ENCODE results near the gene NFASC. TPM values are rescaled to one million over a fixed set of nuclear protein-coding genes. Genes with fewer than 3 reads are reported as not detected.

NFASC gene
- polyA plus RNA-seq, 3 donors = 0.08 TPM; not detected in 2

DNA sequence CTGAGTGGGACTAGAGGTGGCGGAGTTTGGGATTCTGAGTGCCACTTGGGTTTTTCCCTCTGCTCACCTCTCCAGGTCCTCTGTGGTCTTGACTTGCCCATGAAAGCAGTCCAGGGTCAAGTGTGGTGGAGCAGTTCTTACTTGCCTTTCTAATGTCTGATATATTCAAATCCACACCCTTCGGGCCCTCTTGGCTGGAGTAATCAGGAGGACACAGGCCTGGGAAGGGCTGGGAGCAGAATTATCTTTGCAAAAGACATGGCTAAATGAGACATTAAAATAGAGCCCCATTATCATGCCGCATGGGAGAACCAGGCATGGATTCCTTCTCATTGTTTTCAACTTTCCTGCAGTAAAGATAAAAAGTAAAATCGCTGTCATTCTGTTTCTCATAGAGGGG lies 74.0 kb downstream of the NFASC start:
- no peak for DNase-seq
- intact Hi-C loops (cut with micrococcal nuclease) = no loop called here
- H3K9ac ChIP-seq (ENCODE audit: insufficient read depth, low read length, poor library complexity, severe bottlenecking) = no peak overlapping the region
- H3K4me3 ChIP-seq (replicated peaks in 1 of 3; ENCODE audit: low read depth in 2 of 3, low read length in 3 of 3) = no peak overlapping the region
- Mint-ChIP-seq H3K27me3 (ENCODE audit: low read depth in 3 of 3) (peaks cover 0 to 6% (median 3%) of the 10 kb centered on the region in 3 donors), H3K9me3 (no peaks in the 10 kb centered on the region), H3K4me3 (no peak overlapping the region), H3K4me1 (no peaks in the 10 kb centered on the region), H3K36me3 (no peaks in the 10 kb centered on the region), H3K27ac (no peak overlapping the region)
- H3K4me2 ChIP-seq (replicated peaks; ENCODE audit: extremely low read depth, low read length, poor library complexity, severe bottlenecking) = no peak overlapping the region
- H3K79me2 ChIP-seq (ENCODE audit: insufficient read depth, low read length) = no peaks in the 10 kb centered on the region
- H3K27me3 ChIP-seq (ENCODE audit: control insufficient read depth in 2 of 2, insufficient read depth in 2 of 2, low read length in 2 of 2) = no peaks in the 10 kb centered on the region
- H4K20me1 ChIP-seq (ENCODE audit: insufficient read depth, low read length) = no peaks in the 10 kb centered on the region
- WGBS (ENCODE audit: insufficient coverage) = no CpG with 5 or more reads among the region's 4 CpGs
- H3K27ac ChIP-seq (ENCODE audit: low read depth in 1 of 2, low read length in 2 of 2) = no peak overlapping the region
- no peaks in the 10 kb centered on the region for H3K9me3 ChIP-seq (replicated peaks in 1 of 2; ENCODE audit: control insufficient read depth in 1 of 2, insufficient read depth in 1 of 2, low read length in 2 of 2)
- no peaks in the 10 kb centered on the region for H3K36me3 ChIP-seq (replicated peaks in 1 of 2; ENCODE audit: control insufficient read depth in 1 of 2, insufficient read depth in 2 of 2, low read length in 2 of 2)
- TF ChIP-seq, protein P1, sequence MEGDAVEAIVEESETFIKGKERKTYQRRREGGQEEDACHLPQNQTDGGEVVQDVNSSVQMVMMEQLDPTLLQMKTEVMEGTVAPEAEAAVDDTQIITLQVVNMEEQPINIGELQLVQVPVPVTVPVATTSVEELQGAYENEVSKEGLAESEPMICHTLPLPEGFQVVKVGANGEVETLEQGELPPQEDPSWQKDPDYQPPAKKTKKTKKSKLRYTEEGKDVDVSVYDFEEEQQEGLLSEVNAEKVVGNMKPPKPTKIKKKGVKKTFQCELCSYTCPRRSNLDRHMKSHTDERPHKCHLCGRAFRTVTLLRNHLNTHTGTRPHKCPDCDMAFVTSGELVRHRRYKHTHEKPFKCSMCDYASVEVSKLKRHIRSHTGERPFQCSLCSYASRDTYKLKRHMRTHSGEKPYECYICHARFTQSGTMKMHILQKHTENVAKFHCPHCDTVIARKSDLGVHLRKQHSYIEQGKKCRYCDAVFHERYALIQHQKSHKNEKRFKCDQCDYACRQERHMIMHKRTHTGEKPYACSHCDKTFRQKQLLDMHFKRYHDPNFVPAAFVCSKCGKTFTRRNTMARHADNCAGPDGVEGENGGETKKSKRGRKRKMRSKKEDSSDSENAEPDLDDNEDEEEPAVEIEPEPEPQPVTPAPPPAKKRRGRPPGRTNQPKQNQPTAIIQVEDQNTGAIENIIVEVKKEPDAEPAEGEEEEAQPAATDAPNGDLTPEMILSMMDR (IDR thresholded peaks at IDR 0.05) = no peak
- H2AFZ ChIP-seq (ENCODE audit: insufficient read depth, low read depth, low read length, poor library complexity, severe bottlenecking) = no peak overlapping the region
- H3K4me1 ChIP-seq (ENCODE audit: control insufficient read depth in 1 of 2, insufficient read depth in 2 of 2, low read length in 2 of 2) = no peaks in the 10 kb centered on the region

DNA sequence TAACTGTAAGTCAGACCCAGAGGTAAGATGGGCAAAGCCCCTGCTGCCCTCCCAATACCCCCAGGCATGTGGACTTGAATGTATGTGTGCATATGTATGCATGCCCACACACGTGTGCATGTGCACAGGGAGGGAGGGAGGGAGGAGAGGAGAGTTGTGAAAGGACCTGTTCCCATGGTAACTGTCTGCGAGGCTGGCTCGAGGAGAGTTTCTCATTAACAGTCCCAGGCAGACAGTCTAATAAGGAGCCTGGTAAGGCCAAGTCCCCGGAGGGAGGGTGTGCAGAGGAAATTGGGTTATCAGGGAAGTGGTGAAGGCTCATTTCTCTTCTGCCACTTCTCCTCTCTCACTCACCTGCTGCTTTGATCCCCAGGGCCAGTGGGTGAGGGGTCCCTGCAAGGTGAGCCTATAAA lies 74.9 kb downstream of the NFASC start:
- no CpG with 5 or more reads among the region's 4 CpGs for WGBS (ENCODE audit: insufficient coverage)
- no peak overlapping the region for H2AFZ ChIP-seq (ENCODE audit: insufficient read depth, low read depth, low read length, poor library complexity, severe bottlenecking)
- Mint-ChIP-seq H3K36me3 (no peaks in the 10 kb centered on the region), H3K4me1 (no peaks in the 10 kb centered on the region), H3K9me3 (no peaks in the 10 kb centered on the region), H3K27me3 (ENCODE audit: low read depth in 3 of 3) (peaks cover 0 to 8% (median 1%) of the 10 kb centered on the region in 3 donors), H3K4me3 (no peak overlapping the region), H3K27ac (no peak overlapping the region)
- no peak overlapping the region for H3K4me3 ChIP-seq (replicated peaks in 1 of 3; ENCODE audit: low read depth in 2 of 3, low read length in 3 of 3)
- TF ChIP-seq, protein P1 (IDR thresholded peaks at IDR 0.05) = no peak
- no peaks in the 10 kb centered on the region for H3K79me2 ChIP-seq (ENCODE audit: insufficient read depth, low read length)
- no peaks in the 10 kb centered on the region for H3K27me3 ChIP-seq (ENCODE audit: control insufficient read depth in 2 of 2, insufficient read depth in 2 of 2, low read length in 2 of 2)
- H3K4me1 ChIP-seq (ENCODE audit: control insufficient read depth in 1 of 2, insufficient read depth in 2 of 2, low read length in 2 of 2) = no peaks in the 10 kb centered on the region
- H3K4me2 ChIP-seq (replicated peaks; ENCODE audit: extremely low read depth, low read length, poor library complexity, severe bottlenecking) = no peak overlapping the region
- no peak for DNase-seq
- H4K20me1 ChIP-seq (ENCODE audit: insufficient read depth, low read length) = no peaks in the 10 kb centered on the region
- H3K9me3 ChIP-seq (replicated peaks in 1 of 2; ENCODE audit: control insufficient read depth in 1 of 2, insufficient read depth in 1 of 2, low read length in 2 of 2) = no peaks in the 10 kb centered on the region
- intact Hi-C loops (cut with micrococcal nuclease) = no loop called here
- no peak overlapping the region for H3K27ac ChIP-seq (ENCODE audit: low read depth in 1 of 2, low read length in 2 of 2)
- H3K36me3 ChIP-seq (replicated peaks in 1 of 2; ENCODE audit: control insufficient read depth in 1 of 2, insufficient read depth in 2 of 2, low read length in 2 of 2) = no peaks in the 10 kb centered on the region
- H3K9ac ChIP-seq (ENCODE audit: insufficient read depth, low read length, poor library complexity, severe bottlenecking) = no peak overlapping the region

Data from CD14-positive monocyte (primary cell).